MCF 10A (cell line): ENCODE results near the gene MT1B. TPM values are rescaled to one million over a fixed set of nuclear protein-coding genes. Genes with fewer than 3 reads are reported as not detected.

ENCODE experiments used
- BruUV-seq: library from RNA; stranded (reverse); fragments of 400-500 nt; replicated peaks from 2 replicates; lab custom pipeline; 2021; lab: Mats Ljungman, UMichigan
- CTCF ChIA-PET: fragments of 300-600 bp; sonication (Branson Sonifier 250); formaldehyde crosslinking; extraction: SDS; loops from one replicate; lab custom pipeline; 2021; ENCODE audit warnings: antibody characterized with exemption, inconsistent platforms; lab: Yijun Ruan, JAX
- POLR2A ChIA-PET: fragments of 300-600, 350-650 bp; sonication (Branson Sonifier 250); formaldehyde crosslinking; extraction: SDS; loops from one replicate; lab custom pipeline; 2020; ENCODE audit warnings: antibody characterized with exemption, inconsistent platforms; lab: Yijun Ruan, JAX
- DNase-seq: peaks from one replicate; pipeline ENCODE4 v3.0.0-alpha.2; 2018; ENCODE audit not compliant: unreplicated experiment
- H3K27ac Mint-ChIP-seq: one replicate; pipeline ENCODE4 v1.8.0; 2022; ENCODE audit warnings: mild to moderate bottlenecking, low read depth, mixed read lengths; ENCODE audit not compliant: unreplicated experiment
- H3K27me3 Mint-ChIP-seq: one replicate; pipeline ENCODE4 v1.8.0; 2022; ENCODE audit warnings: mixed read lengths; ENCODE audit not compliant: insufficient read depth, unreplicated experiment
- H3K36me3 Mint-ChIP-seq: one replicate; pipeline ENCODE4 v1.8.0; 2022; ENCODE audit warnings: mild to moderate bottlenecking, moderate library complexity, mixed read lengths; ENCODE audit not compliant: insufficient read depth, unreplicated experiment
- H3K4me1 Mint-ChIP-seq: one replicate; pipeline ENCODE4 v1.8.0; 2022; ENCODE audit warnings: mixed read lengths; ENCODE audit not compliant: insufficient read depth, unreplicated experiment
- H3K4me3 Mint-ChIP-seq: one replicate; pipeline ENCODE4 v1.8.0; 2022; ENCODE audit warnings: mild to moderate bottlenecking, moderate library complexity, mixed read lengths; ENCODE audit not compliant: unreplicated experiment
- H3K9me3 Mint-ChIP-seq: one replicate; pipeline ENCODE4 v1.8.0; 2022; ENCODE audit warnings: mixed read lengths; ENCODE audit not compliant: unreplicated experiment
- CTCF ChIP-seq: fragments of 200-600 bp; IDR thresholded peaks from one replicate; pipeline ENCODE4 v1.8.0; 2022; ENCODE audit warnings: antibody characterized with exemption, mild to moderate bottlenecking; ENCODE audit not compliant: unreplicated experiment
- intact Hi-C: fragments of 100-400 bp; cut with micrococcal nuclease; formaldehyde crosslinking; loops from 2 replicates; pipeline ENCODE4 v1.14.1; 2022
- total RNA-seq: library from RNA; stranded (reverse); gene quantifications from 2 replicates; pipeline ENCODE4 v1.2.3, GENCODE V29; 2022

The MT1B gene
- total RNA-seq, 1 experiment from 2014 or later: not detected

GRCh38 chr16:56649820-56650219 is 1.9 kb upstream of the MT1B start:
- TF ChIP-seq CTCF: no peak
- peaks cover 10% of the 10 kb centered on the region for H3K4me1 Mint-ChIP-seq
- BruUV-seq: no TSS peak
- intact Hi-C loops: loop anchor here (2.0 kb wide), 1 partner anchor 51 kb away; no protein-coding TSS in a partner anchor
- H3K36me3 Mint-ChIP-seq: peaks cover 4% of the 10 kb centered on the region
- CTCF ChIA-PET: interaction anchor here (0.6 kb wide), 1 partner anchor 127 kb away, joined by 4 read pairs; no protein-coding TSS in a partner anchor
- no peaks in the 10 kb centered on the region for H3K9me3 Mint-ChIP-seq
- H3K27me3 Mint-ChIP-seq: no peaks in the 10 kb centered on the region
- H3K4me3 Mint-ChIP-seq: no peak overlapping the region
- POLR2A ChIA-PET: interaction anchor here (0.7 to 1.7 kb wide), 10 partner anchors 8 to 52 kb away, joined by 3 to 7 read pairs (median 5); partner anchors contain the start of genes MT1E, MT1X and MT2A
- peak; percentile 90 for DNase-seq
- H3K27ac Mint-ChIP-seq: no peak overlapping the region

- BruUV-seq: no TSS peak
- POLR2A ChIA-PET: interaction anchor here (0.7 to 6.3 kb wide), 6 partner anchors 8 to 144 kb away, joined by 3 to 60 read pairs (median 4); partner anchors contain the start of genes MT1E and MT2A
Measured at GRCh38 chr16:56652600-56652999, 914 bp downstream of the MT1B start.

GRCh38 chr16:56653218-56653617 is 1.5 kb downstream of the MT1B start:
- H3K4me1 Mint-ChIP-seq: peaks cover 21% of the 10 kb centered on the region
- ChIA-PET CTCF (interaction anchor here (0.6 to 1.5 kb wide), 3 partner anchors 10 to 52 kb away, joined by 3 to 5 read pairs (median 3); no protein-coding TSS in a partner anchor), POLR2A (interaction anchor here (0.7 to 6.3 kb wide), 6 partner anchors 17 to 145 kb away, joined by 3 to 60 read pairs (median 8); partner anchors contain the start of genes MT1E, MT1X and MT2A)
- intact Hi-C loops: no loop called here
- no peak for DNase-seq
- H3K27me3 Mint-ChIP-seq: no peaks in the 10 kb centered on the region
- H3K27ac Mint-ChIP-seq: no peak overlapping the region
- TF ChIP-seq CTCF: no peak
- H3K36me3 Mint-ChIP-seq: peaks cover 4% of the 10 kb centered on the region
- BruUV-seq: no TSS peak
- H3K4me3 Mint-ChIP-seq: no peak overlapping the region
- H3K9me3 Mint-ChIP-seq: no peaks in the 10 kb centered on the region

More at GRCh38 chr16:56652600-56652999, 914 bp downstream of the MT1B start:
- DNase-seq: no peak
- no peak for TF ChIP-seq CTCF
- H3K4me1 Mint-ChIP-seq: peaks cover 15% of the 10 kb centered on the region
- CTCF ChIA-PET: interaction anchor here (0.6 to 1.5 kb wide), 4 partner anchors 9 to 496 kb away, joined by 3 to 5 read pairs (median 4); no protein-coding TSS in a partner anchor
- H3K27ac Mint-ChIP-seq: no peak overlapping the region
- intact Hi-C loops: no loop called here
- no peak overlapping the region for H3K4me3 Mint-ChIP-seq
- no peaks in the 10 kb centered on the region for H3K27me3 Mint-ChIP-seq
- no peaks in the 10 kb centered on the region for H3K9me3 Mint-ChIP-seq
- H3K36me3 Mint-ChIP-seq: peaks cover 4% of the 10 kb centered on the region

GRCh38 chr16:56657555-56658326 is 6.1 kb downstream of the MT1B start, which contains the start of gene MT1F:
Gene MT1F (plus strand): TSS chr16:56657959. CDS start chr16:56658059, 100 bp downstream.
- Mint-ChIP-seq H3K4me3 (peak within 1 kb of the TSS; percentile 77), H3K4me1 (peaks cover 21% of the 10 kb centered on the region), H3K27ac (no peak within 1 kb of the TSS), H3K36me3 (peaks cover 4% of the 10 kb centered on the region), H3K9me3 (no peaks in the 10 kb centered on the region), H3K27me3 (no peaks in the 10 kb centered on the region)
- intact Hi-C loops: no loop called here
- CTCF ChIA-PET: no interaction called here
- POLR2A ChIA-PET: interaction anchor here (0.5 to 5.6 kb wide), 14 partner anchors 9 to 512 kb away, joined by 3 to 60 read pairs (median 4); partner anchors contain the start of genes MT1E, MT1X and MT2A
- BruUV-seq: no TSS peak
- no peak for TF ChIP-seq CTCF
- DNase-seq: peak; percentile 95
